ENCODE results near the gene TRANK1. TPM values are rescaled to one million over a fixed set of nuclear protein-coding genes. Genes with fewer than 3 reads are reported as not detected.

Gene TRANK1
- total and polyA plus RNA-seq, 2 experiments from 2014 or later, result 1.8 to 6.7 TPM

DNA sequence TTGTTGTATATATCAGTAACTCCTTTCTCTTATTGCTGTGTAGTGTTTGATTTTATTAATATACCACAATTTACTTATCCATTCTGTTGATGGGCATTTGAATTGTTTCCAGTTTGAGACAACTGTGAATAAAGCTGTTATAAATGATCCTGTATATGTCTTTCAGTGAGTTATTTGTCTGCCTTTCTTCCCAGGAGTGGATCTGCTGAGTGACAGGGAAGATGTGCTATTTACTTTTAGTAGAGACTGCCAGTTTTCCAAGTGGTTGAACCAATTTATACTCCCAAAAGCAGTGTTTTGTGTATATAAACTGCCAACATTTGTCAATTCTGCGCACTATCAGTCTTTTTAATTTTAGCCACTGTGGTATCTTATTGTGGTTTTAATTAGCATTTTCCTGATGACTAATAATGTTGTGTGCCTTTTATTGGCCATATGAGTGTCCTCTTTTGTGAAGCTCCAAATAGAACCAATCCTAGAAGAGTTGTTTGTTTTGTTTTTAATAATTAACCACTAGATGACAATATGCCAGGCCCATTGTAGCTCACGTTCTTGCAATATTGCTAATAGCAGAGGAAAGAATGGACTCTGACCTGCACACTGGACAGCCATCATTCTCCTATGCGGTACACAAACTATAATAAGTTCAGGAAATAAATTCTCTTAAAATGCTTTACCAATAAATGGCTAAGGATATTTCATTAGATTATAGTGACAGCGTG is 25.3 kb downstream of the TRANK1 start:
- Histone ChIP-seq H3K27ac (ENCODE audit: low read depth) (no peak overlapping the region), H3K4me2 (no peak overlapping the region)
- no peak for ATAC-seq

GRCh38 chr3:36918050-36918449 is 26.8 kb downstream of the TRANK1 start:
- H3K4me3 ChIP-seq, result no peak overlapping the region
- ATAC-seq (no peak), DNase-seq (ENCODE audit: low spot score) (no peak)
- no peaks in the 10 kb centered on the region for H3K79me2 ChIP-seq (replicated peaks; ENCODE audit: insufficient read depth)
- no peaks in the 10 kb centered on the region for H3K4me1 ChIP-seq (ENCODE audit: insufficient read depth)
- H3K4me3 Mint-ChIP-seq, result no peak overlapping the region
- peaks cover 11% of the 10 kb centered on the region for H3K36me3 Mint-ChIP-seq (ENCODE audit: low read depth)
- no peaks in the 10 kb centered on the region for H3K4me1 Mint-ChIP-seq
- no peak overlapping the region for H3K27ac Mint-ChIP-seq
- H3K36me3 ChIP-seq (ENCODE audit: insufficient read depth), result no peaks in the 10 kb centered on the region
- H4K20me1 ChIP-seq (replicated peaks; ENCODE audit: insufficient read depth), result no peaks in the 10 kb centered on the region
- no peaks in the 10 kb centered on the region for H3F3A ChIP-seq (replicated peaks; ENCODE audit: low read depth)
- no peak overlapping the region for H3K4me2 ChIP-seq
- no peak overlapping the region for H2AFZ ChIP-seq
- peaks cover 16% of the 10 kb centered on the region for H3K9me3 Mint-ChIP-seq
- H3K27ac ChIP-seq (ENCODE audit: low read depth), result no peak overlapping the region
- peaks cover 4% of the 10 kb centered on the region for H3K27me3 Mint-ChIP-seq (ENCODE audit: insufficient read depth, low read depth, poor library complexity)
- no peaks in the 10 kb centered on the region for H3K27me3 ChIP-seq (ENCODE audit: insufficient read depth)
- H3K9me2 ChIP-seq (ENCODE audit: insufficient read depth), result no peaks in the 10 kb centered on the region; the same call in 1 of the 2 replicates
- TF ChIP-seq NANOG (IDR thresholded peaks at IDR 0.05; ENCODE audit: borderline replicate concordance), result no peak
- TF ChIP-seq ZNF331 (CRISPR knock-in tag; IDR thresholded peaks at IDR 0.05; ENCODE audit: low read depth), result no peak
- TF ChIP-seq, protein P1, sequence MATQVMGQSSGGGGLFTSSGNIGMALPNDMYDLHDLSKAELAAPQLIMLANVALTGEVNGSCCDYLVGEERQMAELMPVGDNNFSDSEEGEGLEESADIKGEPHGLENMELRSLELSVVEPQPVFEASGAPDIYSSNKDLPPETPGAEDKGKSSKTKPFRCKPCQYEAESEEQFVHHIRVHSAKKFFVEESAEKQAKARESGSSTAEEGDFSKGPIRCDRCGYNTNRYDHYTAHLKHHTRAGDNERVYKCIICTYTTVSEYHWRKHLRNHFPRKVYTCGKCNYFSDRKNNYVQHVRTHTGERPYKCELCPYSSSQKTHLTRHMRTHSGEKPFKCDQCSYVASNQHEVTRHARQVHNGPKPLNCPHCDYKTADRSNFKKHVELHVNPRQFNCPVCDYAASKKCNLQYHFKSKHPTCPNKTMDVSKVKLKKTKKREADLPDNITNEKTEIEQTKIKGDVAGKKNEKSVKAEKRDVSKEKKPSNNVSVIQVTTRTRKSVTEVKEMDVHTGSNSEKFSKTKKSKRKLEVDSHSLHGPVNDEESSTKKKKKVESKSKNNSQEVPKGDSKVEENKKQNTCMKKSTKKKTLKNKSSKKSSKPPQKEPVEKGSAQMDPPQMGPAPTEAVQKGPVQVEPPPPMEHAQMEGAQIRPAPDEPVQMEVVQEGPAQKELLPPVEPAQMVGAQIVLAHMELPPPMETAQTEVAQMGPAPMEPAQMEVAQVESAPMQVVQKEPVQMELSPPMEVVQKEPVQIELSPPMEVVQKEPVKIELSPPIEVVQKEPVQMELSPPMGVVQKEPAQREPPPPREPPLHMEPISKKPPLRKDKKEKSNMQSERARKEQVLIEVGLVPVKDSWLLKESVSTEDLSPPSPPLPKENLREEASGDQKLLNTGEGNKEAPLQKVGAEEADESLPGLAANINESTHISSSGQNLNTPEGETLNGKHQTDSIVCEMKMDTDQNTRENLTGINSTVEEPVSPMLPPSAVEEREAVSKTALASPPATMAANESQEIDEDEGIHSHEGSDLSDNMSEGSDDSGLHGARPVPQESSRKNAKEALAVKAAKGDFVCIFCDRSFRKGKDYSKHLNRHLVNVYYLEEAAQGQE (IDR thresholded peaks at IDR 0.05; ENCODE audit: unreplicated experiment), result no peak
- no peak for TF ChIP-seq EZH2 (IDR thresholded peaks at IDR 0.05; ENCODE audit: low read depth, unreplicated experiment)
- no peak for TF ChIP-seq POLR2AphosphoS5 (IDR thresholded peaks at IDR 0.05; ENCODE audit: low read depth)
- no peak for TF ChIP-seq EZH2phosphoT487 (IDR thresholded peaks at IDR 0.05; ENCODE audit: unreplicated experiment)
- no peak for TF ChIP-seq CREB1 (CRISPR knock-in tag; IDR thresholded peaks at IDR 0.05; ENCODE audit: low read depth)
- no peak for TF ChIP-seq JUNB (IDR thresholded peaks at IDR 0.05; ENCODE audit: unreplicated experiment)
- TF ChIP-seq, protein P2, sequence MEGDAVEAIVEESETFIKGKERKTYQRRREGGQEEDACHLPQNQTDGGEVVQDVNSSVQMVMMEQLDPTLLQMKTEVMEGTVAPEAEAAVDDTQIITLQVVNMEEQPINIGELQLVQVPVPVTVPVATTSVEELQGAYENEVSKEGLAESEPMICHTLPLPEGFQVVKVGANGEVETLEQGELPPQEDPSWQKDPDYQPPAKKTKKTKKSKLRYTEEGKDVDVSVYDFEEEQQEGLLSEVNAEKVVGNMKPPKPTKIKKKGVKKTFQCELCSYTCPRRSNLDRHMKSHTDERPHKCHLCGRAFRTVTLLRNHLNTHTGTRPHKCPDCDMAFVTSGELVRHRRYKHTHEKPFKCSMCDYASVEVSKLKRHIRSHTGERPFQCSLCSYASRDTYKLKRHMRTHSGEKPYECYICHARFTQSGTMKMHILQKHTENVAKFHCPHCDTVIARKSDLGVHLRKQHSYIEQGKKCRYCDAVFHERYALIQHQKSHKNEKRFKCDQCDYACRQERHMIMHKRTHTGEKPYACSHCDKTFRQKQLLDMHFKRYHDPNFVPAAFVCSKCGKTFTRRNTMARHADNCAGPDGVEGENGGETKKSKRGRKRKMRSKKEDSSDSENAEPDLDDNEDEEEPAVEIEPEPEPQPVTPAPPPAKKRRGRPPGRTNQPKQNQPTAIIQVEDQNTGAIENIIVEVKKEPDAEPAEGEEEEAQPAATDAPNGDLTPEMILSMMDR (conservative IDR thresholded peaks at IDR 0.05; ENCODE audit: low read depth in 2 of 2), result no peak
- TF ChIP-seq ZNF114 (CRISPR knock-in tag; IDR thresholded peaks at IDR 0.05), result no peak
- TF ChIP-seq, protein P3, sequence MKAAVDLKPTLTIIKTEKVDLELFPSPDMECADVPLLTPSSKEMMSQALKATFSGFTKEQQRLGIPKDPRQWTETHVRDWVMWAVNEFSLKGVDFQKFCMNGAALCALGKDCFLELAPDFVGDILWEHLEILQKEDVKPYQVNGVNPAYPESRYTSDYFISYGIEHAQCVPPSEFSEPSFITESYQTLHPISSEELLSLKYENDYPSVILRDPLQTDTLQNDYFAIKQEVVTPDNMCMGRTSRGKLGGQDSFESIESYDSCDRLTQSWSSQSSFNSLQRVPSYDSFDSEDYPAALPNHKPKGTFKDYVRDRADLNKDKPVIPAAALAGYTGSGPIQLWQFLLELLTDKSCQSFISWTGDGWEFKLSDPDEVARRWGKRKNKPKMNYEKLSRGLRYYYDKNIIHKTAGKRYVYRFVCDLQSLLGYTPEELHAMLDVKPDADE (IDR thresholded peaks at IDR 0.05), result no peak
- TF ChIP-seq STAT1 (IDR thresholded peaks at IDR 0.05; ENCODE audit: unreplicated experiment), result no peak

More for the DNA sequence above, 25.3 kb downstream of the TRANK1 start:
- Mint-ChIP-seq H3K27me3 (ENCODE audit: insufficient read depth, low read depth, poor library complexity) (peaks cover 13% of the 10 kb centered on the region), H3K9me3 (peaks cover 21% of the 10 kb centered on the region), H3K4me1 (peaks cover 5% of the 10 kb centered on the region), H3K4me3 (no peak overlapping the region), H3K36me3 (ENCODE audit: low read depth) (peaks cover 18% of the 10 kb centered on the region), H3K27ac (no peak overlapping the region)
- Histone ChIP-seq H3K4me1 (ENCODE audit: insufficient read depth) (peaks cover 2% of the 10 kb centered on the region; the same call in 1 of the 2 replicates), H4K20me1 (replicated peaks; ENCODE audit: insufficient read depth) (no peaks in the 10 kb centered on the region), H3K9me2 (ENCODE audit: insufficient read depth) (no peaks in the 10 kb centered on the region; the same call in 1 of the 2 replicates), H3K27me3 (ENCODE audit: insufficient read depth) (no peaks in the 10 kb centered on the region), H3K79me2 (replicated peaks; ENCODE audit: insufficient read depth) (no peaks in the 10 kb centered on the region), H2AFZ (no peak overlapping the region), H3K36me3 (ENCODE audit: insufficient read depth) (no peaks in the 10 kb centered on the region), H3F3A (replicated peaks; ENCODE audit: low read depth) (no peaks in the 10 kb centered on the region), H3K4me3 (no peak overlapping the region)
- TF ChIP-seq JUNB (IDR thresholded peaks at IDR 0.05; ENCODE audit: unreplicated experiment) (no peak), STAT1 (IDR thresholded peaks at IDR 0.05; ENCODE audit: unreplicated experiment) (no peak)
- DNase-seq (ENCODE audit: low spot score), result no peak
